A549 treated with CpdA at 1 μM for 4 hours (cell line): ENCODE results near the gene OR6C4. TPM values are rescaled to one million over a fixed set of nuclear protein-coding genes. Genes with fewer than 3 reads are reported as not detected.

Experiments
- total RNA-seq: library from RNA; stranded (reverse); fragments of 200-300 nt; extraction: Qiagen RNA extraction; gene quantifications from 5 replicates; pipeline ENCODE4 v1.2.3, GENCODE V29; 2022; ENCODE audit warnings: low read depth

The OR6C4 gene
- total RNA-seq, result not detected in 5 replicates

GRCh38 chr12:55549302-55549701 is at the start of gene OR6C4:
OR6C4 (plus strand) TSS chr12:55549602; CDS start chr12:55551227, 1,625 bp downstream.

GRCh38 chr12:55572168-55572567 is 22.8 kb downstream of the OR6C4 start, which contains the start of gene OR2AP1:
OR2AP1 (plus strand) TSS chr12:55572468; CDS start chr12:55574415, 1,947 bp downstream.

Other genes starting within 250 kb of the OR6C4 start
- gene OR6C1, start 235.3 kb upstream of the OR6C4 start, total RNA-seq, result not detected in 5 replicates
- gene OR6C3, start 218.9 kb upstream of the OR6C4 start, total RNA-seq, result not detected in 5 replicates
- not detected in 5 replicates for gene OR6C75, start 186.6 kb upstream of the OR6C4 start, total RNA-seq
- gene OR6C65, start 149.1 kb upstream of the OR6C4 start, total RNA-seq, result not detected in 5 replicates
- gene OR6C76, start 123.3 kb upstream of the OR6C4 start, total RNA-seq, result not detected in 5 replicates
- gene OR6C2, start 105.5 kb upstream of the OR6C4 start, total RNA-seq, result not detected in 5 replicates
- gene OR6C70, start 79.5 kb upstream of the OR6C4 start, total RNA-seq, result not detected in 5 replicates
- not detected in 5 replicates for gene OR6C68, start 57.2 kb upstream of the OR6C4 start, total RNA-seq
- gene OR2AP1, start 22.9 kb downstream of the OR6C4 start, total RNA-seq, result not detected in 5 replicates
- gene OR10P1, start 87.3 kb downstream of the OR6C4 start, total RNA-seq, result not detected in 5 replicates
- gene ITGA7, start 158.3 kb downstream of the OR6C4 start, total RNA-seq, result 1.1 to 2.1 TPM (median 1.3 TPM) in 5 replicates
- 111 to 153 TPM (median 146 TPM) in 5 replicates for gene BLOC1S1, start 166.4 kb downstream of the OR6C4 start, total RNA-seq
- gene RDH5, start 170.8 kb downstream of the OR6C4 start, total RNA-seq, result 1.6 to 2.9 TPM (median 2.5 TPM) in 5 replicates
- gene CD63, start 179.4 kb downstream of the OR6C4 start, total RNA-seq, result 665 to 728 TPM (median 711 TPM) in 5 replicates
- 2.3 to 5.8 TPM (median 4.8 TPM) in 5 replicates for gene GDF11, start 193.5 kb downstream of the OR6C4 start, total RNA-seq